ENCODE measurements around the gene VPS13C.

Gene VPS13C

DNA sequence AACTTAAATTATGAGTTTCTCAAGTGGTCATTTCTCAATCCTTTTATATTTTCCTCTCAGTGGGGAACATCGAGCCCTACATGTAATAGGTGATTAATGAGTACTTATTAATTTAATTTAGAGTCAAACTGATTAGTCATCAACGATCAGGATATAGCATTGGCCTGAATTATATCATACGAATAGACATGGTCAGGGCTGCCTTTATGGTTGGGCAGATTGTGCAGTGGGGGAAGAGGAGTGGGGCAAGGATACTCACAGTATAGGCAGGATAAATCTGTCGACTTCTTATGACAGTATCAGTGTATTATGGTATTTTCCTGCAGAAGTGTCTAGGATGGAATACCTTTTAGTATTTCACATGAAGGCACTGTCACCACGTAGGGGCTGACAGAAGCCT is 33.6 kb upstream of the VPS13C start:
- Histone ChIP-seq H3K4me3 (ENCODE audit: low read depth, low read length) (no peak overlapping the region), H3K9me3 (no peaks in the 10 kb centered on the region), H3K36me3 (no peaks in the 10 kb centered on the region), H3K27me3 (no peaks in the 10 kb centered on the region), H3K4me1 (peaks cover 27% of the 10 kb centered on the region)
- no peak for DNase-seq
- TF ChIP-seq CTCF (IDR thresholded peaks at IDR 0.05; ENCODE audit: low read depth, low read length), result no peak

GRCh38 chr15:62090988-62091387 is 30.7 kb upstream of the VPS13C start:
- TF ChIP-seq CTCF (IDR thresholded peaks at IDR 0.05; ENCODE audit: low read depth, low read length), result no peak
- Histone ChIP-seq H3K9me3 (no peaks in the 10 kb centered on the region), H3K27me3 (no peaks in the 10 kb centered on the region), H3K4me1 (peaks cover 49% of the 10 kb centered on the region), H3K4me3 (ENCODE audit: low read depth, low read length) (no peak overlapping the region), H3K36me3 (no peaks in the 10 kb centered on the region)
- DNase-seq, result no peak

- no peaks in the 10 kb centered on the region for H3K36me3 ChIP-seq
Observed at GRCh38 chr15:62089616-62090015, 29.4 kb upstream of the VPS13C start.

GRCh38 chr15:62088353-62088693 is 28.1 kb upstream of the VPS13C start:
- TF ChIP-seq CTCF (IDR thresholded peaks at IDR 0.05; ENCODE audit: low read depth, low read length), result no peak
- H3K9me3 ChIP-seq, result no peaks in the 10 kb centered on the region
- no peak for DNase-seq
- H3K36me3 ChIP-seq, result no peaks in the 10 kb centered on the region
- H3K4me1 ChIP-seq, result peaks cover 43% of the 10 kb centered on the region
- no peaks in the 10 kb centered on the region for H3K27me3 ChIP-seq
- no peak overlapping the region for H3K4me3 ChIP-seq (ENCODE audit: low read depth, low read length)

More at GRCh38 chr15:62089616-62090015, 29.4 kb upstream of the VPS13C start:
- no peak for DNase-seq
- no peak overlapping the region for H3K4me3 ChIP-seq (ENCODE audit: low read depth, low read length)
- peaks cover 50% of the 10 kb centered on the region for H3K4me1 ChIP-seq
- TF ChIP-seq CTCF (IDR thresholded peaks at IDR 0.05; ENCODE audit: low read depth, low read length), result no peak
- no peaks in the 10 kb centered on the region for H3K27me3 ChIP-seq
- H3K9me3 ChIP-seq, result no peaks in the 10 kb centered on the region

- H3K36me3 ChIP-seq, result no peaks in the 10 kb centered on the region
- H3K27me3 ChIP-seq, result no peaks in the 10 kb centered on the region
- peaks cover 47% of the 10 kb centered on the region for H3K4me1 ChIP-seq
- peak; percentile 61 for DNase-seq
- no peak overlapping the region for H3K4me3 ChIP-seq (ENCODE audit: low read depth, low read length)
- no peaks in the 10 kb centered on the region for H3K9me3 ChIP-seq
- no peak for TF ChIP-seq CTCF (IDR thresholded peaks at IDR 0.05; ENCODE audit: low read depth, low read length)
Observed at GRCh38 chr15:62087671-62088352, 27.6 kb upstream of the VPS13C start.

DNA sequence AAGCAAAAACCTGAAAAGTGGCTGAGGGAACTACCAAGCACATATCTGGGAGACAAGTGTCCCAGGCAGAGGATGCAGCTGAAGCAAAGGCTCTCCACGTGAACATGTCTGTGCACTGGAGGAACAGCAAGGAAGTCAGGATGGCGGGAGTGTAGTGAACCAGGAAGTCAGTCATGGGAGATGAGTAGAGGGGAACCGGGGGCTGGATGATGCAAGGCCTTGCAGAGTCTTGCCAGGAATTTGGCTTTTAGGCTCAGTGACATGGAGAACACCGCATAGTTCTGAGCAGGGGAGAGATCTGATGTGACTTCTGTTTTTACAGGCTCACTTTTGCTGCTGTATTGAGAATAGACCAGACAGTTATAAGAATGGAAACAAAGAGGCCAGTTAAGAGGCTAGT is 25.5 kb upstream of the VPS13C start:
- no peak for TF ChIP-seq CTCF (IDR thresholded peaks at IDR 0.05; ENCODE audit: low read depth, low read length)
- H3K27me3 ChIP-seq, result no peaks in the 10 kb centered on the region
- no peaks in the 10 kb centered on the region for H3K36me3 ChIP-seq
- H3K9me3 ChIP-seq, result no peaks in the 10 kb centered on the region
- H3K4me1 ChIP-seq, result peaks cover 49% of the 10 kb centered on the region
- DNase-seq, result no peak
- no peak overlapping the region for H3K4me3 ChIP-seq (ENCODE audit: low read depth, low read length)
